IMR-90 (cell line): Measurements from ENCODE around the gene AGBL1. TPM values are rescaled to one million over a fixed set of nuclear protein-coding genes. Genes with fewer than 3 reads are reported as not detected.
"Not testable (repeated sequence)": the region's sequence is repeated elsewhere in the genome, so short reads cannot be mapped to it uniquely, and the experiment has no call there.

ENCODE experiments used
- ATAC-seq: fragments of 200-7000 bp; cut with Tn5 transposase; 2 replicates; pipeline ENCODE4 v1.9.1; 2020; ENCODE audit warnings: low read depth, mild to moderate bottlenecking, moderate library complexity
- BruUV-seq: library from RNA; stranded (reverse); fragments of 400-500 nt; replicated peaks from 2 replicates; lab custom pipeline; 2021; lab: Mats Ljungman, UMichigan
- CTCF ChIA-PET: fragments of 300-600 bp; formaldehyde crosslinking; extraction: SDS; loops from one replicate; lab custom pipeline; 2021; ENCODE audit warnings: antibody characterized with exemption; lab: Yijun Ruan, JAX
- POLR2A ChIA-PET: fragments of 300-600 bp; sonication (Branson Sonifier 250); formaldehyde crosslinking; loops from one replicate; lab custom pipeline; 2022; ENCODE audit warnings: antibody characterized with exemption; ENCODE audit not compliant: unreplicated experiment; lab: Charles Lee
- DNase-seq: peaks from one replicate; pipeline ENCODE4 v3.0.0; 2013
- H2AFZ ChIP-seq: replicated peaks from 2 replicates; pipeline ENCODE3; 2013; ENCODE audit warnings: low read length, mild to moderate bottlenecking; ENCODE audit not compliant: poor library complexity
- H2AK5ac ChIP-seq: 2 replicates; pipeline ENCODE4 v1.6.1; 2013; ENCODE audit warnings: low read depth, low read length, inconsistent platforms
- H2AK9ac ChIP-seq: replicated peaks from 2 replicates; pipeline ENCODE3; 2013; ENCODE audit warnings: mild to moderate bottlenecking, low read depth, low read length, moderate library complexity; ENCODE audit not compliant: poor library complexity
- H2BK120ac ChIP-seq: 2 replicates; pipeline ENCODE4 v1.6.1; 2013; ENCODE audit warnings: low read depth, low read length, inconsistent platforms
- H2BK15ac ChIP-seq: 3 replicates; pipeline ENCODE4 v1.6.1; 2013; ENCODE audit warnings: low read depth, low read length, inconsistent platforms
- H2BK20ac ChIP-seq: 2 replicates; pipeline ENCODE4 v1.6.1; 2013; ENCODE audit warnings: low read depth, mild to moderate bottlenecking, inconsistent platforms, low read length, moderate library complexity
- H2BK5ac ChIP-seq: 2 replicates; pipeline ENCODE4 v1.6.1; 2013; ENCODE audit warnings: mild to moderate bottlenecking, low read depth, low read length, inconsistent platforms; ENCODE audit not compliant: poor library complexity, severe bottlenecking
- H3K14ac ChIP-seq: replicated peaks from 2 replicates; pipeline ENCODE4 v1.6.1; 2013; ENCODE audit warnings: low read depth, low read length, inconsistent platforms
- H3K18ac ChIP-seq: 2 replicates; pipeline ENCODE4 v1.6.1; 2013; ENCODE audit warnings: low read depth, low read length, control low read depth
- H3K23ac ChIP-seq: 2 replicates; pipeline ENCODE4 v1.6.1; 2013; ENCODE audit warnings: low read depth, low read length, inconsistent platforms
- H3K27ac ChIP-seq: 2 replicates; pipeline ENCODE4 v1.5.1; 2013; ENCODE audit warnings: mild to moderate bottlenecking, control low read depth, low read length; ENCODE audit not compliant: insufficient read depth
- H3K27me3 ChIP-seq: 2 replicates; pipeline ENCODE4 v1.6.1; 2013; ENCODE audit warnings: low read length; ENCODE audit not compliant: control insufficient read depth, insufficient read depth
- H3K36me3 ChIP-seq: 2 replicates; pipeline ENCODE4 v1.6.1; 2013; ENCODE audit warnings: low read length, mixed read lengths; ENCODE audit not compliant: control insufficient read depth, insufficient read depth
- H3K4ac ChIP-seq: 2 replicates; pipeline ENCODE4 v1.6.1; 2013; ENCODE audit warnings: low read depth, low read length, inconsistent platforms
- H3K4me1 ChIP-seq: 2 replicates; pipeline ENCODE4 v1.6.1; 2013; ENCODE audit warnings: low read length, mixed read lengths; ENCODE audit not compliant: control insufficient read depth, insufficient read depth
- H3K4me2 ChIP-seq: 2 replicates; pipeline ENCODE4 v1.6.1; 2013; ENCODE audit warnings: low read depth, mild to moderate bottlenecking, control low read depth, low read length, moderate library complexity
- H3K4me3 ChIP-seq: 2 replicates; pipeline ENCODE4 v1.5.1; 2013; ENCODE audit warnings: low read depth, mild to moderate bottlenecking, control low read depth, low read length, moderate library complexity; ENCODE audit not compliant: insufficient read depth
- H3K56ac ChIP-seq: 2 replicates; pipeline ENCODE4 v1.6.1; 2013; ENCODE audit warnings: low read length, inconsistent platforms; ENCODE audit not compliant: insufficient read depth; ENCODE audit errors: extremely low read depth
- H3K79me1 ChIP-seq, 2 experiments: 2 replicates each; pipeline ENCODE4 v1.6.1; 2013; ENCODE audit warnings: low read length in 2 of 2, inconsistent platforms in 1 of 2, low read depth in 1 of 2
- H3K9ac ChIP-seq: 2 replicates; pipeline ENCODE4 v1.6.1; 2013; ENCODE audit warnings: low read depth, low read length, control low read depth
- H3K9me1 ChIP-seq: 2 replicates; pipeline ENCODE4 v1.6.1; 2013; ENCODE audit warnings: low read length, inconsistent platforms; ENCODE audit not compliant: insufficient read depth
- H3K9me3 ChIP-seq: 2 replicates; pipeline ENCODE4 v1.6.1; 2013; ENCODE audit warnings: low read length; ENCODE audit not compliant: control insufficient read depth, insufficient read depth
- H4K20me1 ChIP-seq: 2 replicates; pipeline ENCODE4 v1.6.1; 2013; ENCODE audit warnings: low read length, inconsistent platforms; ENCODE audit not compliant: insufficient read depth
- H4K5ac ChIP-seq: 2 replicates; pipeline ENCODE4 v1.6.1; 2013; ENCODE audit warnings: mild to moderate bottlenecking, low read depth, low read length, control low read depth
- H4K8ac ChIP-seq, 2 experiments: 2 replicates each; pipeline ENCODE4 v1.6.1; 2013; ENCODE audit warnings: low read depth in 2 of 2, low read length in 2 of 2, control low read depth in 1 of 2, inconsistent platforms in 1 of 2
- H4K91ac ChIP-seq: 2 replicates; pipeline ENCODE4 v1.6.1; 2013; ENCODE audit warnings: low read depth, low read length, inconsistent platforms; ENCODE audit not compliant: insufficient read depth
- BHLHE40 ChIP-seq: fragments of 150-350 bp; IDR thresholded peaks from 2 replicates; pipeline ENCODE4 v1.6.1; 2016; ENCODE audit warnings: mild to moderate bottlenecking, low read depth, low read length
- CHD1 ChIP-seq: IDR thresholded peaks from 2 replicates; pipeline ENCODE4 v1.6.1; 2012; ENCODE audit warnings: low read depth, low read length, improper control_type of control experiment
- MAFK ChIP-seq: IDR thresholded peaks from 2 replicates; pipeline ENCODE4 v1.6.1; 2012; ENCODE audit warnings: low read depth, low read length, improper control_type of control experiment
- NFE2L2 ChIP-seq: fragments of 150-350 bp; IDR thresholded peaks from 2 replicates; pipeline ENCODE4 v1.6.1; 2016; ENCODE audit warnings: low read depth, mild to moderate bottlenecking, low read length
- RCOR1 ChIP-seq: IDR thresholded peaks from 2 replicates; pipeline ENCODE4 v1.6.1; 2012; ENCODE audit warnings: mild to moderate bottlenecking, low read length, improper control_type of control experiment; ENCODE audit not compliant: insufficient replicate concordance
- WGBS, 2 experiments: methylation state at CpG; one replicate each; pipeline versions ENCODE4 v1.1.5 to v1.1.7; 2013; ENCODE audit warnings: missing lambda C conversion rate in 2 of 2; ENCODE audit not compliant: insufficient read length in 1 of 2; ENCODE audit errors: extremely low coverage in 2 of 2; 5-methylcytosine and 5-hydroxymethylcytosine counted together
- dilution Hi-C: fragments of 300-500 bp; cut with HindIII; formaldehyde crosslinking; loops from one replicate; pipeline ENCODE4 v1.14.3; 2018; ENCODE audit warnings: low sequenced_read_pairs; ENCODE audit not compliant: unreplicated experiment
- in situ Hi-C: fragments of 300-500 bp; cut with MboI; formaldehyde crosslinking; loops from 3 replicates; pipeline ENCODE4 v1.14.3; 2019; ENCODE audit warnings: low sequenced_read_pairs, inconsistent platforms, mixed read lengths
- intact Hi-C: fragments of 100-400 bp; cut with micrococcal nuclease; formaldehyde crosslinking; loops from 2 replicates; pipeline ENCODE4 v1.10.0; 2022
- polyA plus RNA-seq, 3 experiments: library from polyadenylated mRNA; depleted of rRNA; stranded (reverse); fragments of >200 nt; gene quantifications; 2 replicates each; pipeline ENCODE4 v1.2.3, GENCODE V29; 2012; ENCODE audit warnings: low replicate concordance in 1 of 3
- total RNA-seq: library from RNA; depleted of rRNA; stranded (reverse); fragments of >200 nt; gene quantifications from 2 replicates; pipeline ENCODE4 v1.2.3, GENCODE V29; 2012
- TF ChIP-seq, protein P1 (sequence below): conservative IDR thresholded peaks from 2 replicates; pipeline ENCODE4 v1.5.1; 2012; ENCODE audit warnings: mild to moderate bottlenecking, low read depth, low read length, improper control_type of control experiment
- TF ChIP-seq, protein P2 (sequence below): fragments of 150-350 bp; IDR thresholded peaks from 2 replicates; pipeline ENCODE4 v1.6.1; 2017; ENCODE audit warnings: mild to moderate bottlenecking, antibody characterized with exemption, low read length, low read depth

AGBL1 gene
- total and polyA plus RNA-seq, 2 of the 4 experiments (the other 2 are of a cell fraction) = not detected

DNA sequence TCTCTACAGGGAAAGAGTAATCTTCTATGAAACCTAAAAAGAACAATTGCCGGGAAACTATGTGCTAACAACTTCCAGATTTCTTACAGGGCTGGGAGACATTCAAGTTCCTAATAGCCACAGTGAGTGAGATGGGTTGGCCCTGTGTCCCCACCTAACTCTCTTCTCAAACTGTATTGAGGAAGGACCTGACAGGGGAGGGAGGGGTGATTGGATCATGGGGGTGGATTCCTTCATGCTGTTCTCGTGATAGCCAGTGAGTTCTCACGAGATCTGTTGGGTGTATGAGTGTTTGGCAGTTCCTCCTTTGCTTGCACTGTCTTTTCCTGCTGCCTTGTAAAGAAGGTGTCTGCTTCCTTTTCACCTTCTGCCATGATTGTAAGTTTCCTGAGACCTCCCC lies 958.7 kb downstream of the AGBL1 start:
- Histone ChIP-seq H2BK5ac (no peak overlapping the region), H3K27ac (no peak overlapping the region), H2BK20ac (no peak overlapping the region), H4K8ac (no peak overlapping the region), H3K36me3 (no peaks in the 10 kb centered on the region), H3K56ac (no peak overlapping the region), H4K5ac (no peak overlapping the region), H3K14ac (no peak overlapping the region), H3K79me1 (no peaks in the 10 kb centered on the region), H3K9me1 (no peaks in the 10 kb centered on the region), H2BK120ac (no peak overlapping the region), H2AFZ (no peak overlapping the region), H3K4me1 (no peaks in the 10 kb centered on the region), H2AK5ac (no peak overlapping the region), H3K18ac (no peak overlapping the region), H3K4me2 (no peak overlapping the region), H4K91ac (no peak overlapping the region), H4K20me1 (no peaks in the 10 kb centered on the region), H3K4ac (no peak overlapping the region), H2BK15ac (no peak overlapping the region), H3K9ac (no peak overlapping the region), H2AK9ac (no peak overlapping the region), H3K23ac (no peak overlapping the region), H3K27me3 (no peaks in the 10 kb centered on the region), H3K4me3 (no peak overlapping the region), H3K9me3 (peaks cover 2% of the 10 kb centered on the region; the same call in 1 of the 2 replicates)
- POLR2A ChIA-PET = no interaction called here
- intact Hi-C loops = no loop called here
- CTCF ChIA-PET = no interaction called here
- no CpG with 5 or more reads among the region's 3 CpGs for WGBS, 2 experiments
- no peak for ATAC-seq
- TF ChIP-seq NFE2L2 = no peak
- TF ChIP-seq CHD1 = no peak
- TF ChIP-seq MAFK = no peak
- no peak for TF ChIP-seq BHLHE40
- TF ChIP-seq RCOR1 = no peak
- TF ChIP-seq, protein P1, sequence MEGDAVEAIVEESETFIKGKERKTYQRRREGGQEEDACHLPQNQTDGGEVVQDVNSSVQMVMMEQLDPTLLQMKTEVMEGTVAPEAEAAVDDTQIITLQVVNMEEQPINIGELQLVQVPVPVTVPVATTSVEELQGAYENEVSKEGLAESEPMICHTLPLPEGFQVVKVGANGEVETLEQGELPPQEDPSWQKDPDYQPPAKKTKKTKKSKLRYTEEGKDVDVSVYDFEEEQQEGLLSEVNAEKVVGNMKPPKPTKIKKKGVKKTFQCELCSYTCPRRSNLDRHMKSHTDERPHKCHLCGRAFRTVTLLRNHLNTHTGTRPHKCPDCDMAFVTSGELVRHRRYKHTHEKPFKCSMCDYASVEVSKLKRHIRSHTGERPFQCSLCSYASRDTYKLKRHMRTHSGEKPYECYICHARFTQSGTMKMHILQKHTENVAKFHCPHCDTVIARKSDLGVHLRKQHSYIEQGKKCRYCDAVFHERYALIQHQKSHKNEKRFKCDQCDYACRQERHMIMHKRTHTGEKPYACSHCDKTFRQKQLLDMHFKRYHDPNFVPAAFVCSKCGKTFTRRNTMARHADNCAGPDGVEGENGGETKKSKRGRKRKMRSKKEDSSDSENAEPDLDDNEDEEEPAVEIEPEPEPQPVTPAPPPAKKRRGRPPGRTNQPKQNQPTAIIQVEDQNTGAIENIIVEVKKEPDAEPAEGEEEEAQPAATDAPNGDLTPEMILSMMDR = no peak
- TF ChIP-seq, protein P2, sequence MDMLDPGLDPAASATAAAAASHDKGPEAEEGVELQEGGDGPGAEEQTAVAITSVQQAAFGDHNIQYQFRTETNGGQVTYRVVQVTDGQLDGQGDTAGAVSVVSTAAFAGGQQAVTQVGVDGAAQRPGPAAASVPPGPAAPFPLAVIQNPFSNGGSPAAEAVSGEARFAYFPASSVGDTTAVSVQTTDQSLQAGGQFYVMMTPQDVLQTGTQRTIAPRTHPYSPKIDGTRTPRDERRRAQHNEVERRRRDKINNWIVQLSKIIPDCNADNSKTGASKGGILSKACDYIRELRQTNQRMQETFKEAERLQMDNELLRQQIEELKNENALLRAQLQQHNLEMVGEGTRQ = no peak
- BruUV-seq = no TSS peak
- no peak for DNase-seq
- dilution Hi-C loops = no loop called here
- in situ Hi-C loops = no loop called here

DNA sequence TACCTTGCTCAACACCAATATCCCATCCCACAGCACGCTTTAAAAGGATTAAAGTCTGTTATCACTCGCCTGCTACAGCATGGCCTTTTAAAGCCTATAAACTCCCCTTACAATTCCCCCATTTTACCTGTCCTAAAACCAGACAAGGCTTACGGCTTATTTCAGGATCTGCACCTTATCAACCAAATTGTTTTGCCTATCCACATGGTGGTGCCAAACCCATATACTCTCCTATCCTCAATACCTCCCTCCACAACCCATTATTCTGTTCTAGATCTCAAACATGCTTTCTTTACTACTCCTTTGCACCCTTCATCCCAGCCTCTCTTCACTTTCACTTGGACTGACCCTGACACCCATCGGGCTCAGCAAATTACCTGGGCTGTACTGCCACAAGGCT lies 962.9 kb downstream of the AGBL1 start:
- H4K20me1 ChIP-seq, H3K27me3 ChIP-seq, H3K9me3 ChIP-seq, POLR2A ChIA-PET, H3K4me1 ChIP-seq, H3K79me1 ChIP-seq, H3K4me2 ChIP-seq, H3K56ac ChIP-seq, H3K4me3 ChIP-seq, in situ Hi-C loops, H4K91ac ChIP-seq, H3K9ac ChIP-seq, H3K14ac ChIP-seq, H2AK9ac ChIP-seq, BruUV-seq, H2BK120ac ChIP-seq, H3K9me1 ChIP-seq, H3K4ac ChIP-seq, H3K36me3 ChIP-seq, H3K23ac ChIP-seq, ATAC-seq, H3K27ac ChIP-seq, H4K8ac ChIP-seq, DNase-seq, H2AK5ac ChIP-seq, H2BK20ac ChIP-seq, H2BK5ac ChIP-seq, CTCF ChIA-PET, dilution Hi-C loops, H3K18ac ChIP-seq, H2BK15ac ChIP-seq, H4K5ac ChIP-seq, H2AFZ ChIP-seq, intact Hi-C loops: not testable (repeated sequence)
- WGBS, 2 experiments = 61% methylated on average over 3 of the region's 4 CpGs; no CpG with 5 or more reads in 1 of the 2 experiments
